Upper lobe of left lung (tissue), 4 donors: ENCODE measurements around the gene AGR3.

Experiments used
- POLR2AphosphoS5 ChIP-seq, 2 donors: sonication (generic); formaldehyde crosslinking; IDR thresholded peaks; one replicate each; pipeline ENCODE4 v1.5.1; 2017; ENCODE audit warnings: antibody characterized with exemption in 2 of 2
- TF ChIP-seq, protein P1 (sequence below), 6 experiments: fragments of 450-650 bp in 4 of 6; fragments of 200-600 bp in 2 of 6; sonication (generic) in 2 of 6; IDR thresholded peaks; one replicate each; pipeline ENCODE4 v1.5.1; 2016 to 2019; ENCODE audit warnings: antibody characterized with exemption in 6 of 6

DNA sequence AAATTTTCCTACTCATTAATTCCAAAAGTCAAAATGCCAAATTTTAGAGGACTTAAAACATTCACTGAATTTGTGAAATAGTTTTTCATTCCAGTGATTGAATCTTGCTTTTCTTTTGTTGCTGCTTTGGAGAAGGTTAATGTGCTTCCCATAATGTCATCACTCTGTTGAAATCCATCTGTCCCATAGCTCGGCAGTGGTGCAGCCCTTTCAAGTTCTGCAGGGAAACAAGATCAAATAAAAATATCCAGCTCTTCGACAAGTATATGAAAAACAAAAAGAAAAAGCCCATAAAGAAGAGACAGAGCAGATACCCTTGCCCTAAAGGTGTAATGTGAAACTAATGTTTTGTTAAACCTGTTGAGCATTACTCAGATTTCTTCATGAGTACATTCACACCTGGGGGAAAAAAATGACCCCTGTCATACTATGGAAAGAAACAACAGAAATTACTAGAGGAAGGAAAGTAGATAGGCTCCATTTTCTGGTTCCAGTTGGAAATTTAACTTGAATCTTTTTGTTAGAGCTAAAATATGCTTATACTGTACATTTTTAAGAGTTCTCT, 35.1 kb downstream of the AGR3 start:
- no peak for TF ChIP-seq POLR2AphosphoS5 (IDR thresholded peaks at IDR 0.05)
- TF ChIP-seq, protein P1, sequence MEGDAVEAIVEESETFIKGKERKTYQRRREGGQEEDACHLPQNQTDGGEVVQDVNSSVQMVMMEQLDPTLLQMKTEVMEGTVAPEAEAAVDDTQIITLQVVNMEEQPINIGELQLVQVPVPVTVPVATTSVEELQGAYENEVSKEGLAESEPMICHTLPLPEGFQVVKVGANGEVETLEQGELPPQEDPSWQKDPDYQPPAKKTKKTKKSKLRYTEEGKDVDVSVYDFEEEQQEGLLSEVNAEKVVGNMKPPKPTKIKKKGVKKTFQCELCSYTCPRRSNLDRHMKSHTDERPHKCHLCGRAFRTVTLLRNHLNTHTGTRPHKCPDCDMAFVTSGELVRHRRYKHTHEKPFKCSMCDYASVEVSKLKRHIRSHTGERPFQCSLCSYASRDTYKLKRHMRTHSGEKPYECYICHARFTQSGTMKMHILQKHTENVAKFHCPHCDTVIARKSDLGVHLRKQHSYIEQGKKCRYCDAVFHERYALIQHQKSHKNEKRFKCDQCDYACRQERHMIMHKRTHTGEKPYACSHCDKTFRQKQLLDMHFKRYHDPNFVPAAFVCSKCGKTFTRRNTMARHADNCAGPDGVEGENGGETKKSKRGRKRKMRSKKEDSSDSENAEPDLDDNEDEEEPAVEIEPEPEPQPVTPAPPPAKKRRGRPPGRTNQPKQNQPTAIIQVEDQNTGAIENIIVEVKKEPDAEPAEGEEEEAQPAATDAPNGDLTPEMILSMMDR (IDR thresholded peaks at IDR 0.05), result no peak
